Neural cell (in vitro differentiated cells): Measurements from ENCODE around the gene ABCA1.

ENCODE experiments used
- EP300 ChIP-seq: fragments of 450-650 bp; conservative IDR thresholded peaks from 2 replicates; pipeline ENCODE4 v1.6.1; 2014; ENCODE audit warnings: antibody characterized with exemption, mild to moderate bottlenecking, moderate library complexity; ENCODE audit not compliant: poor library complexity, severe bottlenecking
- MXI1 ChIP-seq: fragments of 450-650 bp; conservative IDR thresholded peaks from 2 replicates; pipeline ENCODE4 v1.6.1; 2014; ENCODE audit warnings: antibody characterized with exemption, mild to moderate bottlenecking; ENCODE audit not compliant: poor library complexity, severe bottlenecking
- POLR2AphosphoS5 ChIP-seq: IDR thresholded peaks from 2 replicates; pipeline ENCODE4 v1.6.1; 2012

GRCh38 chr9:104788251-104788650 lies 139.7 kb downstream of the ABCA1 start:
- TF ChIP-seq EP300 (no peak), MXI1 (no peak), POLR2AphosphoS5 (no peak)
